K562 (cell line): ENCODE measurements around the gene GPR162. TPM values are rescaled to one million over a fixed set of nuclear protein-coding genes. Genes with fewer than 3 reads are reported as not detected.

ENCODE experiments used
- ATAC-seq: fragments of 200-7000 bp; cut with Tn5 transposase; 3 replicates; pipeline ENCODE4 v1.9.1; 2020; ENCODE audit warnings: moderate library complexity
- BruUV-seq: library from RNA; stranded (reverse); fragments of 400-500 nt; replicated peaks from 2 replicates; lab custom pipeline; 2021; lab: Mats Ljungman, UMichigan
- CTCF ChIA-PET: fragments of 300-600 bp; formaldehyde crosslinking; extraction: SDS; loops from one replicate; lab custom pipeline; 2021; ENCODE audit warnings: low intra/inter-chr PET ratio; lab: Yijun Ruan, JAX
- POLR2A ChIA-PET: fragments of 300-600, 350-650 bp; sonication (Branson Sonifier 250); formaldehyde crosslinking; extraction: SDS; loops from one replicate; lab custom pipeline; 2021; ENCODE audit warnings: antibody characterized with exemption, inconsistent platforms; lab: Yijun Ruan, JAX
- DNase-seq, 4 experiments: peaks; one replicate each; pipeline versions ENCODE4 v3.0.0 to v3.0.0-alpha.2; 2011 to 2018; ENCODE audit warnings: low spot score in 3 of 4, mixed read lengths in 3 of 4; ENCODE audit errors: extremely low read depth in 1 of 4
- FAIRE-seq: peaks from 2 replicates; lab custom pipeline; 2011; peaks lifted over from hg19 to GRCh38; lab: Jason Lieb, UNC
- H2AFZ ChIP-seq: 2 replicates; pipeline ENCODE4 v1.6.0; 2011; ENCODE audit warnings: low read depth, low read length, control low read depth, inconsistent platforms
- H3K27ac ChIP-seq: fragments of 200-600 bp; 3 replicates; pipeline ENCODE4 v1.8.0; 2011; ENCODE audit warnings: low read depth, mild to moderate bottlenecking, control low read depth, inconsistent platforms, low read length, moderate library complexity, mixed read lengths; ENCODE audit errors: extremely low read depth
- H3K27me3 ChIP-seq, 2 experiments: fragments of 300-600 bp in 1 of 2; 2 replicates in 1 of 2; 3 replicates in 1 of 2; pipeline versions ENCODE4 v1.6.0 to v1.8.0; 2011; ENCODE audit warnings: inconsistent platforms in 2 of 2, low read length in 2 of 2, mild to moderate bottlenecking in 1 of 2, mixed read lengths in 1 of 2, moderate library complexity in 1 of 2; ENCODE audit not compliant: control insufficient read depth in 2 of 2, insufficient read depth in 2 of 2
- H3K36me3 ChIP-seq: fragments of 300-600 bp; 3 replicates; pipeline ENCODE4 v1.8.0; 2011; ENCODE audit warnings: mild to moderate bottlenecking, low read length, inconsistent platforms; ENCODE audit not compliant: control insufficient read depth, insufficient read depth
- H3K4me1 ChIP-seq, 2 experiments: fragments of 200-600 bp in 1 of 2; replicated peaks in 1 of 2; 2 replicates in 1 of 2; 3 replicates in 1 of 2; pipeline versions ENCODE4 v1.5.1 to v1.8.0; 2011; ENCODE audit warnings: inconsistent platforms in 2 of 2, low read length in 2 of 2, mild to moderate bottlenecking in 1 of 2, mixed read lengths in 1 of 2, moderate library complexity in 1 of 2; ENCODE audit not compliant: control insufficient read depth in 2 of 2, insufficient read depth in 2 of 2
- H3K4me2 ChIP-seq: 2 replicates; pipeline ENCODE4 v1.6.1; 2011; ENCODE audit warnings: low read length, control low read depth, inconsistent platforms, mixed read lengths; ENCODE audit not compliant: insufficient read depth
- H3K4me3 ChIP-seq: fragments of 200-600 bp; sonication (generic), shearing (Covaris generic); 2 replicates; pipeline ENCODE4 v1.5.1; 2016; ENCODE audit warnings: control low read depth, inconsistent platforms
- H3K79me2 ChIP-seq: fragments of 200-600 bp; 3 replicates; pipeline ENCODE4 v1.8.0; 2011; ENCODE audit warnings: low read length, inconsistent platforms; ENCODE audit not compliant: control insufficient read depth, insufficient read depth
- H3K9ac ChIP-seq, 2 experiments: 2 replicates each; pipeline versions ENCODE4 v1.6.0 to v1.6.1; 2011; ENCODE audit warnings: low read depth in 2 of 2, low read length in 2 of 2, control low read depth in 1 of 2, inconsistent platforms in 1 of 2, mild to moderate bottlenecking in 1 of 2, mixed read lengths in 1 of 2; ENCODE audit not compliant: insufficient read depth in 1 of 2
- H3K9me1 ChIP-seq: one replicate; pipeline ENCODE4 v1.6.0; 2011; ENCODE audit warnings: inconsistent platforms, mild to moderate bottlenecking, low read length, moderate library complexity; ENCODE audit not compliant: control insufficient read depth, insufficient read depth
- H3K9me3 ChIP-seq: replicated peaks from 2 replicates; pipeline ENCODE4 v1.5.1; 2011; ENCODE audit warnings: low read depth, low read length, inconsistent platforms; ENCODE audit not compliant: control insufficient read depth, insufficient read depth
- H4K20me1 ChIP-seq: replicated peaks from 2 replicates; pipeline ENCODE4 v1.6.1; 2011; ENCODE audit warnings: low read length, inconsistent platforms, mixed read lengths; ENCODE audit not compliant: control insufficient read depth, insufficient read depth
- FOXM1 ChIP-seq, 2 experiments: fragments of 450-650 bp in 1 of 2; sonication (generic) in 1 of 2; formaldehyde crosslinking in 1 of 2; IDR thresholded peaks; 2 replicates each; pipeline versions ENCODE4 v1.6.1 to v1.9.0; 2017 to 2022; ENCODE audit warnings: low read depth in 2 of 2, mild to moderate bottlenecking in 2 of 2, missing genetic modification reagents in 1 of 2, moderate library complexity in 1 of 2
- NFIC ChIP-seq: fragments of 450-650 bp; IDR thresholded peaks from 2 replicates; pipeline ENCODE4 v1.6.1; 2017; ENCODE audit warnings: mild to moderate bottlenecking, inconsistent platforms
- NR2F6 ChIP-seq: fragments of 450-650 bp; formaldehyde crosslinking; IDR thresholded peaks from 2 replicates; pipeline ENCODE4 v1.4.0; 2020; ENCODE audit warnings: mild to moderate bottlenecking
- RHOXF2B ChIP-seq: fragments of 250-450 bp; sonication (Bioruptor Pico); conservative IDR thresholded peaks from 2 replicates; pipeline ENCODE4 v1.5.1; 2021
- SMARCB1 ChIP-seq: IDR thresholded peaks from 2 replicates; pipeline ENCODE4 v1.6.1; 2011; ENCODE audit warnings: improper control_type of control experiment, low read depth; ENCODE audit not compliant: insufficient read length
- SRSF3 ChIP-seq: fragments of 200-400 bp; formaldehyde crosslinking; IDR thresholded peaks from 2 replicates; pipeline ENCODE4 v1.6.1; 2016; ENCODE audit warnings: mild to moderate bottlenecking, low read length, moderate library complexity; ENCODE audit not compliant: insufficient read depth
- ZNF263 ChIP-seq: sonication (generic); formaldehyde crosslinking; IDR thresholded peaks from 2 replicates; pipeline ENCODE4 v1.8.0; 2022; ENCODE audit warnings: mild to moderate bottlenecking, missing genetic modification reagents, borderline replicate concordance
- ZNF584 ChIP-seq: fragments of 200-800 bp; sonication (Bioruptor generic); IDR thresholded peaks from 2 replicates; pipeline ENCODE4 v1.6.1; 2016; ENCODE audit warnings: low read depth, mild to moderate bottlenecking, missing genetic modification characterization, missing compliant biosample characterization
- ZNF589 ChIP-seq: fragments of 200-800 bp; sonication (Bioruptor generic); IDR thresholded peaks from 2 replicates; pipeline ENCODE4 v1.6.1; 2016; ENCODE audit warnings: low read depth, missing genetic modification characterization, missing compliant biosample characterization
- ZNF76 ChIP-seq: fragments of 250-450 bp; sonication (Bioruptor Pico); IDR thresholded peaks from 2 replicates; pipeline ENCODE4 v1.4.0; 2020; ENCODE audit warnings: mild to moderate bottlenecking, moderate library complexity, borderline replicate concordance
- WGBS: fragments of 100-300 bp; shearing (Covaris generic); methylation state at CpG from one replicate; pipeline ENCODE4 v1.1.6; 2016; ENCODE audit warnings: low coverage, mixed read lengths; ENCODE audit not compliant: insufficient coverage; ENCODE audit errors: missing lambda C conversion rate; 5-methylcytosine and 5-hydroxymethylcytosine counted together
- in situ Hi-C: fragments of 300-500 bp; cut with MboI; formaldehyde crosslinking; loops from 4 replicates; pipeline ENCODE4 v1.15.0; 2018; ENCODE audit warnings: inconsistent platforms, mixed read lengths
- intact Hi-C: fragments of 100-400 bp; cut with micrococcal nuclease; formaldehyde crosslinking; loops from 2 replicates; pipeline ENCODE4 v1.14.2; 2022
- polyA plus RNA-seq, 8 experiments: library from polyadenylated mRNA; depleted of rRNA in 4 of 8; stranded (reverse) in 5 of 8; unstranded in 3 of 8; fragments of >200 nt; fragmentation: Nextera tagmentation in 2 of 8; fragmentation: Illumina TruSeq in 1 of 8; extraction: Ambion mirVana in 2 of 8; extraction: Trizol in 1 of 8; gene quantifications; 2 replicates each; pipeline versions ENCODE4 v1.2.1 to v1.2.3, GENCODE V29; 2011 to 2014; ENCODE audit warnings: inconsistent platforms in 1 of 8, missing spikeins in 1 of 8
- total RNA-seq, 7 experiments: library from RNA; depleted of rRNA in 6 of 7; stranded (reverse); fragments of >200 nt in 6 of 7; fragmentation: Illumina TruSeq in 2 of 7; extraction: Trizol in 2 of 7; gene quantifications; 2 replicates each; pipeline versions ENCODE4 v1.2.1 to v1.2.3, GENCODE V29; 2011 to 2021; ENCODE audit warnings: low replicate concordance in 1 of 7
- TF ChIP-seq, protein P1 (sequence below), 2 experiments: fragments of 200-800 bp in 1 of 2; sonication (Bioruptor generic) in 1 of 2; sonication (generic) in 1 of 2; formaldehyde crosslinking in 1 of 2; IDR thresholded peaks in 1 of 2; conservative IDR thresholded peaks in 1 of 2; 2 replicates each; pipeline versions ENCODE4 v1.5.0 to v1.6.1; 2016 to 2020; ENCODE audit warnings: missing compliant biosample characterization in 1 of 2, missing genetic modification characterization in 1 of 2, missing genetic modification reagents in 1 of 2
- TF ChIP-seq, protein P2 (sequence below): sonication (generic); formaldehyde crosslinking; IDR thresholded peaks from 2 replicates; pipeline ENCODE4 v1.8.0; 2022; ENCODE audit warnings: mild to moderate bottlenecking, missing genetic modification reagents

The GPR162 gene
- total and polyA plus RNA-seq, 9 of the 15 experiments (the other 6 are each of a cell fraction or from before 2014, with no cell fraction given): 0.65 to 1.8 (median 1.1) TPM; not detected in 2

DNA sequence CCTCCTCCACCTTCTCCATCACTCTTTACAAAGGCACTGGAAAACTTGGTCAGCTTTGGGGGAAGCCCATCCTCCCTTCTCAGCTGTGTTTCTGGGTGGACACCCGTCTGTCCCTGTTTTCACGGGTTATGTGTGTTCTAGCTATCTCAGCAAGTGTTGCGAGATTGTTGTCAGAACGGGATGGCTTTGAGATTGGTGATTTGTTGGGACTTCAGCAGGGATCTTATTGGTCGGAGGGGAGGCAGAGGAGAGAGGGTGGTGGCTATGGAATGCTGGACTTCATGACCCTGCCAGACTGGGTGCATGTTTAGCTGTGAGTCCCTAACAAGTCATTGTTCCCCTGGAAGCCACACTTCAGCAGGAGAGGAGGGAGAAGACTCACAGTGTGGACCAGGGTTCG, 32.4 kb downstream of the GPR162 start:
- Histone ChIP-seq H3K9me3 (no peaks in the 10 kb centered on the region), H3K79me2 (peaks cover 48% of the 10 kb centered on the region), H3K4me1 (peaks cover 12 to 18% of the 10 kb centered on the region in 2 experiments; a peak in 4 of 5 replicates), H3K27ac (no peak overlapping the region; the same call in 2 of the 3 replicates), H3K4me2 (peak overlapping the region; percentile 32; the same call in 1 of the 2 replicates), H3K9ac (peak overlapping the region; percentile 49 to 62; a peak in 2 of 4 replicates), H3K36me3 (peaks cover 67% of the 10 kb centered on the region), H3K9me1 (peaks cover 3% of the 10 kb centered on the region), H4K20me1 (no peaks in the 10 kb centered on the region; the same call in 1 of the 2 replicates), H3K4me3 (no peak overlapping the region), H2AFZ (no peak overlapping the region), H3K27me3 (no peaks in the 10 kb centered on the region)
- POLR2A ChIA-PET: interaction anchor here (7.4 kb wide), 1 partner anchor 14 kb away, joined by 174 read pairs; the partner anchor contains the start of genes SPSB2 and TPI1
- no peak for TF ChIP-seq NFIC
- no peak for TF ChIP-seq FOXM1 (IDR thresholded peaks at IDR 0.05; ENCODE audit: low read depth)
- TF ChIP-seq FOXM1 (CRISPR knock-in tag; IDR thresholded peaks at IDR 0.05; ENCODE audit: low read depth): no peak
- TF ChIP-seq SRSF3: no peak
- no peak for TF ChIP-seq ZNF589 (CRISPR knock-in tag)
- no peak for TF ChIP-seq ZNF263 (CRISPR knock-in tag)
- no peak for TF ChIP-seq NR2F6 (CRISPR knock-in tag)
- TF ChIP-seq, protein P1, sequence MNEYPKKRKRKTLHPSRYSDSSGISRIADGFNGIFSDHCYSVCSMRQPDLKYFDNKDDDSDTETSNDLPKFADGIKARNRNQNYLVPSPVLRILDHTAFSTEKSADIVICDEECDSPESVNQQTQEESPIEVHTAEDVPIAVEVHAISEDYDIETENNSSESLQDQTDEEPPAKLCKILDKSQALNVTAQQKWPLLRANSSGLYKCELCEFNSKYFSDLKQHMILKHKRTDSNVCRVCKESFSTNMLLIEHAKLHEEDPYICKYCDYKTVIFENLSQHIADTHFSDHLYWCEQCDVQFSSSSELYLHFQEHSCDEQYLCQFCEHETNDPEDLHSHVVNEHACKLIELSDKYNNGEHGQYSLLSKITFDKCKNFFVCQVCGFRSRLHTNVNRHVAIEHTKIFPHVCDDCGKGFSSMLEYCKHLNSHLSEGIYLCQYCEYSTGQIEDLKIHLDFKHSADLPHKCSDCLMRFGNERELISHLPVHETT (CRISPR knock-in tag; conservative IDR thresholded peaks at IDR 0.05 in 1 of 2, IDR thresholded peaks at IDR 0.05 in 1 of 2): no peak
- no peak for TF ChIP-seq SMARCB1
- no peak for TF ChIP-seq ZNF584 (CRISPR knock-in tag)
- TF ChIP-seq, protein P2, sequence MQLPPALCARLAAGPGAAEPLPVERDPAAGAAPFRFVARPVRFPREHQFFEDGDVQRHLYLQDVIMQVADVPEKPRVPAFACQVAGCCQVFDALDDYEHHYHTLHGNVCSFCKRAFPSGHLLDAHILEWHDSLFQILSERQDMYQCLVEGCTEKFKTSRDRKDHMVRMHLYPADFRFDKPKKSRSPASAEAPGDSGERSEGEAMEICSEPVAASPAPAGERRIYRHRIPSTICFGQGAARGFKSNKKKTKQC (CRISPR knock-in tag): no peak
- no peak for TF ChIP-seq RHOXF2B (CRISPR knock-in tag)
- TF ChIP-seq ZNF76 (CRISPR knock-in tag): no peak
- CTCF ChIA-PET: no interaction called here
- in situ Hi-C loops: no loop called here
- no peak for ATAC-seq
- no peak for DNase-seq
- BruUV-seq: no TSS peak
- intact Hi-C loops: no loop called here
- peak; percentile 58 for FAIRE-seq
- WGBS: 55% methylated on average over 4 of the region's 6 CpGs
